Liver (tissue), 9 donors: ENCODE data around the gene WDR48. TPM values are rescaled to one million over a fixed set of nuclear protein-coding genes. Genes with fewer than 3 reads are reported as not detected.

ENCODE experiments used
- DNase-seq: peaks from one replicate; pipeline ENCODE4 v3.0.0-alpha.2; 2017; ENCODE audit warnings: low spot score
- H3K27ac ChIP-seq, 2 donors: one replicate each; pipeline ENCODE4 v1.7.0; 2013; ENCODE audit warnings: inconsistent platforms in 2 of 2, low read length in 2 of 2, control low read depth in 1 of 2, low read depth in 1 of 2, mild to moderate bottlenecking in 1 of 2
- H3K27me3 ChIP-seq, 4 donors: one replicate each; pipeline versions ENCODE4 v1.6.1 to v1.7.0; 2013; ENCODE audit warnings: low read length in 3 of 4, inconsistent platforms in 1 of 4, mild to moderate bottlenecking in 1 of 4, moderate library complexity in 1 of 4; ENCODE audit not compliant: control insufficient read depth in 4 of 4, insufficient read depth in 4 of 4
- H3K36me3 ChIP-seq, 4 donors: one replicate each; pipeline versions ENCODE4 v1.6.1 to v1.7.0; 2013; ENCODE audit warnings: low read length in 3 of 4, mild to moderate bottlenecking in 3 of 4, low read depth in 1 of 4, moderate library complexity in 1 of 4; ENCODE audit not compliant: control insufficient read depth in 4 of 4, insufficient read depth in 3 of 4
- H3K4me1 ChIP-seq, 4 donors: one replicate each; pipeline versions ENCODE4 v1.6.1 to v1.7.0; 2013; ENCODE audit warnings: low read length in 3 of 4, mild to moderate bottlenecking in 3 of 4, moderate library complexity in 1 of 4; ENCODE audit not compliant: control insufficient read depth in 4 of 4, insufficient read depth in 4 of 4
- H3K4me3 ChIP-seq, 3 donors: one replicate each; pipeline versions ENCODE4 v1.6.1 to v1.7.0; 2013; ENCODE audit warnings: low read length in 3 of 3, control low read depth in 1 of 3, low read depth in 1 of 3, mild to moderate bottlenecking in 1 of 3
- H3K9ac ChIP-seq, 2 donors: one replicate each; pipeline ENCODE4 v1.7.0; 2013; ENCODE audit warnings: low read length in 2 of 2, mild to moderate bottlenecking in 2 of 2, moderate library complexity in 2 of 2, control low read depth in 1 of 2, low read depth in 1 of 2
- H3K9me3 ChIP-seq, 4 donors: one replicate each; pipeline versions ENCODE4 v1.6.1 to v1.7.0; 2013; ENCODE audit warnings: low read length in 3 of 4; ENCODE audit not compliant: control insufficient read depth in 4 of 4
- FOXA1 ChIP-seq: IDR thresholded peaks from 2 replicates; pipeline ENCODE4 v1.6.1; 2016; ENCODE audit warnings: antibody characterized with exemption
- FOXA2 ChIP-seq: IDR thresholded peaks from 2 replicates; pipeline ENCODE4 v1.6.1; 2016; ENCODE audit warnings: antibody characterized with exemption
- GABPA ChIP-seq, 2 donors: IDR thresholded peaks in 1 of 2; conservative IDR thresholded peaks in 1 of 2; 2 replicates each; pipeline ENCODE4 v1.6.1; 2016; ENCODE audit warnings: antibody characterized with exemption in 2 of 2, mild to moderate bottlenecking in 1 of 2, moderate library complexity in 1 of 2
- HNF4A ChIP-seq, 2 donors: conservative IDR thresholded peaks; 2 replicates each; pipeline ENCODE4 v1.6.1; 2016; ENCODE audit warnings: antibody characterized with exemption in 2 of 2, mild to moderate bottlenecking in 2 of 2
- HNF4G ChIP-seq: IDR thresholded peaks from 2 replicates; pipeline ENCODE4 v1.6.1; 2016; ENCODE audit warnings: antibody characterized with exemption
- JUND ChIP-seq, 2 donors: IDR thresholded peaks; 2 replicates each; pipeline ENCODE4 v1.6.1; 2016; ENCODE audit warnings: antibody characterized with exemption in 2 of 2
- NR2F2 ChIP-seq: IDR thresholded peaks from 2 replicates; pipeline ENCODE4 v1.6.1; 2016; ENCODE audit warnings: antibody characterized with exemption
- RAD21 ChIP-seq, 2 donors: IDR thresholded peaks; 2 replicates each; pipeline ENCODE4 v1.6.1; 2016; ENCODE audit warnings: antibody characterized with exemption in 2 of 2, mild to moderate bottlenecking in 2 of 2
- YY1 ChIP-seq: IDR thresholded peaks from 2 replicates; pipeline ENCODE4 v1.6.1; 2016; ENCODE audit warnings: antibody characterized with exemption, mild to moderate bottlenecking
- WGBS: extraction: QIAGEN DNeasy Blood & Tissue Kit; methylation state at CpG from one replicate; pipeline ENCODE4 v1.1.7; 2013; 5-methylcytosine and 5-hydroxymethylcytosine counted together
- polyA plus RNA-seq, 2 donors: library from polyadenylated mRNA; stranded (reverse) in 1 of 2; unstranded in 1 of 2; fragments of 200-250 nt in 1 of 2; fragments of >200 nt in 1 of 2; fragmentation: Nextera tagmentation in 1 of 2; extraction: Ambion mirVana in 1 of 2; gene quantifications; one replicate each; pipeline versions ENCODE4 v1.2.1 to v1.2.3, GENCODE V29; 2013 to 2015
- total RNA-seq, 2 donors: library from RNA; depleted of rRNA; stranded (reverse); fragments of >200 nt; gene quantifications; one replicate each; pipeline ENCODE4 v1.2.3, GENCODE V29; 2014
- TF ChIP-seq, protein P1 (sequence below): IDR thresholded peaks from 2 replicates; pipeline ENCODE4 v1.6.1; 2016; ENCODE audit warnings: antibody characterized with exemption
- TF ChIP-seq, protein P2 (sequence below): fragments of 150-350 bp; IDR thresholded peaks from 2 replicates; pipeline ENCODE4 v1.5.1; 2017; ENCODE audit warnings: improper control_type of control experiment, low read depth, low read length; ENCODE audit not compliant: missing input control
- TF ChIP-seq, protein P3 (sequence below): IDR thresholded peaks from 2 replicates; pipeline ENCODE4 v1.6.1; 2016; ENCODE audit warnings: antibody characterized with exemption
- donor health status: healthy.
- donor health status: healthy.
- donor health status: healthy.
- donor health status: healthy.
- donor health status: healthy.

WDR48 gene
- total and polyA plus RNA-seq, 4 donors: 8.0 to 24.9 (median 16.5) TPM

DNA sequence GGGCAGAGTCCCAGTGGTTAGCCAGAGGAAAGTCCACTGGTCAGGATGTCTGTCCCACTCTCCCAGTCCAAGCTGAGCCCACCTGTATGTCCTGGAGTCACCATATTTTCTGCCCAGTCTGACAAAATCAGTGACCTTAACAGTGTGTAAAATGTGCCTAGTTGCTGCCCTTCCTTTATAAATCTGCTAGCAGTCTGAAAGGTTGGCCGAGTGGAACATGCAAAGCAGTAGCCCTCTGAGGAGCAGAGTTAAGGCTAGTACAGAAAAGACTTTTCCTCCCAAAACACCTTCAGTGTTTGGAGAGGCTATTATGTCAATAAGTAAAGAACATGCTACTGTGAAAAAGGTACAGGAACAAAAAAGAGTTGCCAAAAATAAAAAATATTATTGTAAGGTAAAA lies 71.0 kb downstream of the WDR48 start:
- no peak for TF ChIP-seq GABPA (IDR thresholded peaks at IDR 0.05 in 1 of 2, conservative IDR thresholded peaks at IDR 0.05 in 1 of 2)
- TF ChIP-seq FOXA1: no peak
- TF ChIP-seq JUND (IDR thresholded peaks at IDR 0.05): no peak
- TF ChIP-seq, protein P1, sequence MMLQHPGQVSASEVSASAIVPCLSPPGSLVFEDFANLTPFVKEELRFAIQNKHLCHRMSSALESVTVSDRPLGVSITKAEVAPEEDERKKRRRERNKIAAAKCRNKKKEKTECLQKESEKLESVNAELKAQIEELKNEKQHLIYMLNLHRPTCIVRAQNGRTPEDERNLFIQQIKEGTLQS: no peak
- no peak for TF ChIP-seq HNF4G
- no peak for DNase-seq
- H3K4me3 ChIP-seq: no peak overlapping the region

DNA sequence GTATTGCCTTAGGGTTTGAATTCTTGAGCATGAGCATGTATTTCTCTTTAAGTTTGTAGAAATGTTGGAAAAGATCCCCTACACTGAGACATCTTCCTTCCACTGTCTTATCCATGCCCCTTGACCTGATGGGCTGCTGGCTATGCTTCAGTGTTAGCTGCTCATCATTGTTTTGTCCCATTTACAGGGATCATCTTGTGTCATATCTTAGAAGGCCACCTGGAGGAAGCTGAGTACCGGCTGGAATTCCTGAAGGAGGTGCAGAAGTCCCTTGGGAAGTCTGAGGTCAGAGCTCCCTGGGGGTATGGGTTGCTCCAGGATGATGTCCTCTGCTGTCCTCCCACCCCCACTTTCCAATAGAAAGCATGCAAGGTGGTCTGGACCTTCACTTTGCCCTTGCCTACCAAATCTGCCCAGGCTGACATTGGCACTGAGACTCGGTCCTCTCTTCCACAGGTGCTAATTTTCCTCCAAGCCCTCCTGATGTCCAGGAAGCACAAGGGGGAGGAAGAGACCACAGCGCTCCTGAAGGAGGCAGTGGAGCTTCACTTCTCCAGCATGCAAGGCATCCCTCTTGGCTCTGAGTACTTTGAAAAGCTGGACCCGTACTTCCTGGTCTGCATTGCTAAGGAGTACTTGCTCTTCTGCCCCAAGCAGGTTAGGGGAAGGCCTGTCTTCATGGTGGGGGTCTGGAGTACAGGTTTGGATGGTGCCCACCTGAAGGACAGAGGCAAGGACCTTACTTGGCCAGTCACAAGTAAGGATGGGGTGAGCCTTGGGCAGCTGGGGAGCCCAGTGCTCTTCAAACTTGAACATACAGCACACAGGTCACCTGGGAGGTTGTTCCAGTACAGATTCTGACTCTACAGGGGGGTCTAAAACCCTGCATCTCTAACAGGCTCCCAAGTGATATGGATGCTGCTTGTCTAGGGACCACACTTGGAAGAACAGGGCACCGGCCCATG lies 73.3 kb downstream of the WDR48 start:
- Histone ChIP-seq H3K27me3 (no peaks in the 10 kb centered on the region), H3K27ac (no peak overlapping the region), H3K4me3 (no peak overlapping the region), H3K9ac (no peak overlapping the region), H3K36me3 (no peaks in the 10 kb centered on the region), H3K9me3 (no peaks in the 10 kb centered on the region), H3K4me1 (no peaks in the 10 kb centered on the region)
- TF ChIP-seq, protein P2, sequence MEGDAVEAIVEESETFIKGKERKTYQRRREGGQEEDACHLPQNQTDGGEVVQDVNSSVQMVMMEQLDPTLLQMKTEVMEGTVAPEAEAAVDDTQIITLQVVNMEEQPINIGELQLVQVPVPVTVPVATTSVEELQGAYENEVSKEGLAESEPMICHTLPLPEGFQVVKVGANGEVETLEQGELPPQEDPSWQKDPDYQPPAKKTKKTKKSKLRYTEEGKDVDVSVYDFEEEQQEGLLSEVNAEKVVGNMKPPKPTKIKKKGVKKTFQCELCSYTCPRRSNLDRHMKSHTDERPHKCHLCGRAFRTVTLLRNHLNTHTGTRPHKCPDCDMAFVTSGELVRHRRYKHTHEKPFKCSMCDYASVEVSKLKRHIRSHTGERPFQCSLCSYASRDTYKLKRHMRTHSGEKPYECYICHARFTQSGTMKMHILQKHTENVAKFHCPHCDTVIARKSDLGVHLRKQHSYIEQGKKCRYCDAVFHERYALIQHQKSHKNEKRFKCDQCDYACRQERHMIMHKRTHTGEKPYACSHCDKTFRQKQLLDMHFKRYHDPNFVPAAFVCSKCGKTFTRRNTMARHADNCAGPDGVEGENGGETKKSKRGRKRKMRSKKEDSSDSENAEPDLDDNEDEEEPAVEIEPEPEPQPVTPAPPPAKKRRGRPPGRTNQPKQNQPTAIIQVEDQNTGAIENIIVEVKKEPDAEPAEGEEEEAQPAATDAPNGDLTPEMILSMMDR: peak; percentile 13
- TF ChIP-seq FOXA2: no peak
- TF ChIP-seq, protein P1: no peak
- no peak for TF ChIP-seq HNF4A (conservative IDR thresholded peaks at IDR 0.05)
- no peak for TF ChIP-seq FOXA1
- TF ChIP-seq YY1: no peak
- TF ChIP-seq NR2F2: no peak
- peak; percentile 56 to 64 for TF ChIP-seq RAD21 (IDR thresholded peaks at IDR 0.05)
- TF ChIP-seq, protein P3, sequence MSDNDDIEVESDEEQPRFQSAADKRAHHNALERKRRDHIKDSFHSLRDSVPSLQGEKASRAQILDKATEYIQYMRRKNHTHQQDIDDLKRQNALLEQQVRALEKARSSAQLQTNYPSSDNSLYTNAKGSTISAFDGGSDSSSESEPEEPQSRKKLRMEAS: no peak
- 84% methylated on average over 5 of the region's 5 CpGs for WGBS
- no peak for DNase-seq

More for the DNA sequence above, 71.0 kb downstream of the WDR48 start:
- WGBS: 93% methylated on average over 1 of the region's 1 CpG
- Histone ChIP-seq H3K9ac (no peak overlapping the region), H3K9me3 (no peaks in the 10 kb centered on the region), H3K36me3 (no peaks in the 10 kb centered on the region), H3K27me3 (no peaks in the 10 kb centered on the region), H3K27ac (no peak overlapping the region), H3K4me1 (peaks cover 0 to 4% (median 0%) of the 10 kb centered on the region in 4 donors)

DNA sequence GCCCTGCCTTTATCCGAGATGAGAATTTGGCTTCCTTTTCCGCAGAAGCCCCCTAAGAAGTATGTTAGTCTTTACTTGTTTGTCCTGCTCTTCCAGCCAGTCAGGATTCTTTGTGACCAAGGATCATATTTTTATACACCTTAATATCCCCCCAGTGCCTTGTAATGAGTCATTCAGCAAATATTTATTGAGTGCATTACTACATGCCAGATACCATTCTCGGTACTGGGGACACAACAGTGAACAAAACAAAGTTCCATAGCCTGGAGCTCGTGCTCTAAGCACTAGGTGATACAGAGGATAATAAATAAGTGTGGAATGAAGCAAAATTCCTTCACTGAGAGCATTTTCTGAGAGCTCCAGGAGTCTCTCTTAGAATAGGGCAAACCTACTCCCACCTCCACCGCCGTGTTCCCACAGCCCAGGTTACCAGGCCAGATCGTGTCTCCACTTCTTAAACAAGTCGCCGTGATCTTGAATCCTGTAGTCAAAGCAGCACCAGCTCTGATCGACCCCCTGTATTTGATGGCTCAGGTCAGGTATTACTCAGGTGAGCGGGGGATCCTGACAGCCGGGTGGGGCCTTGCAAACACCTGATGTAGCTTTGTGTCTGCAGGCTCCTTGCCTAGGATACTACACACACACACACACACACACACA lies 74.2 kb downstream of the WDR48 start:
- no peak for TF ChIP-seq GABPA (IDR thresholded peaks at IDR 0.05 in 1 of 2, conservative IDR thresholded peaks at IDR 0.05 in 1 of 2)
- TF ChIP-seq, protein P3: no peak
- TF ChIP-seq, protein P2: no peak
- TF ChIP-seq JUND (IDR thresholded peaks at IDR 0.05): peak in 1 of 2 donors; percentile 62
- peak in 1 of 2 donors; percentile 12 for TF ChIP-seq HNF4A (conservative IDR thresholded peaks at IDR 0.05)
- no peak for TF ChIP-seq NR2F2
- Histone ChIP-seq H3K9ac (no peak overlapping the region), H3K27me3 (no peaks in the 10 kb centered on the region), H3K4me3 (no peak overlapping the region), H3K4me1 (no peaks in the 10 kb centered on the region), H3K27ac (no peak overlapping the region), H3K9me3 (no peaks in the 10 kb centered on the region), H3K36me3 (no peaks in the 10 kb centered on the region)
- no peak for DNase-seq
- WGBS: 72% methylated on average over 12 of the region's 12 CpGs
